WTC11 (cell line): ENCODE data around the gene RAB3B. TPM values are rescaled to one million over a fixed set of nuclear protein-coding genes. Genes with fewer than 3 reads are reported as not detected.
A peak's percentile ranks its signal among the peaks of the same experiment; 100 is the strongest.
"Not testable (repeated sequence)": the region's sequence is repeated elsewhere in the genome, so short reads cannot be mapped to it uniquely, and the experiment has no call there.

ENCODE experiments used
- ATAC-seq: fragments of 200-7000 bp; cut with Tn5 transposase; 2 replicates; pipeline ENCODE4 v1.10.0; 2021; ENCODE audit warnings: mild to moderate bottlenecking, moderate library complexity
- CTCF ChIA-PET: fragments of 300-600 bp; sonication (Branson Sonifier 250); formaldehyde crosslinking; loops from one replicate; lab custom pipeline; 2021; ENCODE audit warnings: antibody characterized with exemption; lab: Charles Lee
- POLR2A ChIA-PET: fragments of 350-600 bp; sonication (Branson Sonifier 250); formaldehyde crosslinking; loops from one replicate; lab custom pipeline; 2021; ENCODE audit warnings: antibody characterized with exemption; lab: Charles Lee
- DNase-seq: peaks from one replicate; pipeline ENCODE4 v3.0.0; 2021; ENCODE audit warnings: low spot score
- H3K27ac Mint-ChIP-seq: 2 replicates; pipeline ENCODE4 v1.8.0; 2021; ENCODE audit warnings: mixed read lengths
- H3K27me3 Mint-ChIP-seq: 2 replicates; pipeline ENCODE4 v1.8.0; 2021; ENCODE audit warnings: low read depth, mild to moderate bottlenecking, moderate library complexity, mixed read lengths
- H3K36me3 Mint-ChIP-seq: 2 replicates; pipeline ENCODE4 v1.8.0; 2021; ENCODE audit warnings: mixed read lengths
- H3K4me1 Mint-ChIP-seq: 2 replicates; pipeline ENCODE4 v1.8.0; 2022; ENCODE audit warnings: mixed read lengths
- H3K4me3 Mint-ChIP-seq: 2 replicates; pipeline ENCODE4 v1.8.0; 2021; ENCODE audit warnings: mild to moderate bottlenecking, moderate library complexity, mixed read lengths
- H3K9me3 Mint-ChIP-seq: 2 replicates; pipeline ENCODE4 v1.8.0; 2021; ENCODE audit warnings: mixed read lengths
- ATF2 ChIP-seq: sonication (generic); formaldehyde crosslinking; IDR thresholded peaks from 2 replicates; pipeline ENCODE4 v1.8.1; 2022; ENCODE audit warnings: low read depth, missing genetic modification reagents, borderline replicate concordance
- FOXP1 ChIP-seq: sonication (generic); formaldehyde crosslinking; IDR thresholded peaks from 2 replicates; pipeline ENCODE4 v1.8.0; 2022; ENCODE audit warnings: missing genetic modification reagents, mild to moderate bottlenecking, moderate library complexity, borderline replicate concordance
- OVOL2 ChIP-seq: fragments of 250-450 bp; sonication (Bioruptor Pico); IDR thresholded peaks from 2 replicates; pipeline ENCODE4 v1.9.0; 2021; ENCODE audit warnings: mild to moderate bottlenecking, borderline replicate concordance
- USF1 ChIP-seq: sonication (generic); formaldehyde crosslinking; IDR thresholded peaks from 2 replicates; pipeline ENCODE4 v1.8.0; 2022; ENCODE audit warnings: mild to moderate bottlenecking, missing genetic modification reagents
- ZBTB43 ChIP-seq: sonication (generic); formaldehyde crosslinking; IDR thresholded peaks from 2 replicates; pipeline ENCODE4 v1.8.1; 2023; ENCODE audit warnings: mild to moderate bottlenecking, missing genetic modification reagents
- ZNF219 ChIP-seq: sonication (generic); formaldehyde crosslinking; IDR thresholded peaks from 2 replicates; pipeline ENCODE4 v1.8.0; 2023; ENCODE audit warnings: missing genetic modification reagents, mild to moderate bottlenecking, borderline replicate concordance
- ZNF532 ChIP-seq: fragments of 250-450 bp; sonication (Bioruptor Pico); IDR thresholded peaks from 2 replicates; pipeline ENCODE4 v1.9.0; 2021; ENCODE audit warnings: mild to moderate bottlenecking, borderline replicate concordance
- total RNA-seq: library from RNA; stranded (reverse); gene quantifications from 3 replicates; pipeline ENCODE4 v1.2.3, GENCODE V29; 2021
- TF ChIP-seq, protein P1 (sequence below): fragments of 200-600 bp; IDR thresholded peaks from 2 replicates; pipeline ENCODE4 v1.8.0; 2022; ENCODE audit warnings: antibody characterized with exemption
- TF ChIP-seq, protein P2 (sequence below): fragments of 250-450 bp; sonication (Bioruptor Pico); IDR thresholded peaks from 2 replicates; pipeline ENCODE4 v1.9.0; 2021; ENCODE audit warnings: mild to moderate bottlenecking

The RAB3B gene
- total RNA-seq, 1 experiment from 2014 or later, result 36.9 TPM

DNA sequence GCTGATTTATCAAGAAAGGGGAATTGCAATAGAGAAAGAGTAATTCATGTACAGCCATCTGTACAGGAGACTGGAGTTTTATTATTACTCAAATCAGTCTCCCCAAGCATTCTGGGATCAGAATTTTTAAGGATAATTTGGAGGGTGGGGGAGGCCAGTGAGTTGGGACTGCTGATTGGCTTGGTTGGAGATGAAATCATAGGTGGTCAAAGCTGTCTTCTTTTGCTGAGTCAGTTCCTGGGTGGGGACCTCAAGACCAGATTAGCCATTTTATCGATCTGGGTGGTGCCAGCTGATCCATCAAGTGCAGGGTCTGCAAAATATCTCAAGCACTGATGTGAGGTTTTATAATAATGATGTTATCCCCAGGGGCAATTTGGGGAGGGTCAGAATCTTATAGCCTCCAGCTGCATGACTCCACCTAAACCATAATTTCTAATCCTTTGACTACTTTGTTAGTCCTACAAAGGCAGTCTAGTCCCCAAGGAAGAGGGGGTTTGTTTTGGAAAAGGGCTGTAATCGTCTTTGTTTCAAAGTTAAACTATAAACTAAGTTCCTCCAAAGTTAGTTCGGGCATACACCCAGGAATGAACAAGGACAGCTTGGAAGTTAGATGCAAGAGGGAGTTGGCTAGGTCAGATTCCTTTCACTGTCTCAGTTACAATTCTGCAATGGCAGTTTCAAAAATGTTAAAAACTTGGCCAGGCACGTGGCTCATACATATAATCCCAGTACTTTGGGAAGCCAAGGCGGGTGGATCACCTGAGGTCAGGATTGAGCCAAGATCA, 16.9 kb upstream of the RAB3B start (continued):
- TF ChIP-seq ZNF532 (CRISPR knock-in tag) (no peak), ATF2 (CRISPR knock-in tag) (no peak), ZBTB43 (no peak), FOXP1 (CRISPR knock-in tag) (no peak), OVOL2 (CRISPR knock-in tag) (no peak)

DNA sequence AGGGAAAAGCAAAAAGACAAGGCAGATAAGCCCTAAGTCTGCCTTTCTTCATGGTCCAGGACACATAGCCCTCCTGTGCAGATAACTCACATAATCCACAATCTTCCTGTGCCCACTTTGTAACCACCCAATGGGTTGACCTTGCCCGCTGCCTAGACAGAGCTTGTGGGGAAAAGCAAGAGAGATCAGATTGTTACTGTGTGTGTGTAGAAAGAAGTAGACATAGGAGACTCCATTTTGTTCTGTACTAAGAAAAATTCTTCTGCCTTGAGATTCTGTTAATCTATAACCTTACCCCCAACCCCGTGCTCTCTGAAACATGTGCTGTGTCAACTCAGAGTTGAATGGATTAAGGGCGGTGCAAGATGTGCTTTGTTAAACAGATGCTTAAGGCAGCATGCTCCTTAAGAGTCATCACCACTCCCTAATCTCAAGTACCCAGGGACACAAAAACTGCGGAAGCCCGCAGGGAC, 15.6 kb upstream of the RAB3B start:
- Mint-ChIP-seq H3K4me1 (peaks cover 23% of the 10 kb centered on the region), H3K27ac (peak overlapping the region; percentile 57)
- H3K9me3 Mint-ChIP-seq, H3K36me3 Mint-ChIP-seq, H3K4me3 Mint-ChIP-seq, CTCF ChIA-PET, H3K27me3 Mint-ChIP-seq, POLR2A ChIA-PET, DNase-seq: not testable (repeated sequence)
- ATAC-seq, result peak; percentile 29; the same call in 1 of the 2 replicates

GRCh38 chr1:52005548-52005947, 15.0 kb upstream of the RAB3B start:
- not testable (repeated sequence) for H3K27me3 Mint-ChIP-seq
- 0 out of 2 replicates have a peak overlapping the region, but pooled peaks have one; percentile 57 for H3K27ac Mint-ChIP-seq

GRCh38 chr1:52003877-52004276, 13.4 kb upstream of the RAB3B start:
- no peaks in the 10 kb centered on the region for H3K36me3 Mint-ChIP-seq
- no peaks in the 10 kb centered on the region; the same call in 1 of the 2 replicates for H3K27me3 Mint-ChIP-seq
- no peak for DNase-seq
- H3K4me3 Mint-ChIP-seq, result no peak overlapping the region
- ChIA-PET CTCF (no interaction called here), POLR2A (no interaction called here)
- no peaks in the 10 kb centered on the region for H3K9me3 Mint-ChIP-seq
- no peak for ATAC-seq
- H3K27ac Mint-ChIP-seq, result no peak overlapping the region
- H3K4me1 Mint-ChIP-seq, result peaks cover 23% of the 10 kb centered on the region
- TF ChIP-seq USF1 (CRISPR knock-in tag) (no peak), ZNF219 (CRISPR knock-in tag) (no peak), ATF2 (CRISPR knock-in tag) (no peak)
- TF ChIP-seq, protein P1, sequence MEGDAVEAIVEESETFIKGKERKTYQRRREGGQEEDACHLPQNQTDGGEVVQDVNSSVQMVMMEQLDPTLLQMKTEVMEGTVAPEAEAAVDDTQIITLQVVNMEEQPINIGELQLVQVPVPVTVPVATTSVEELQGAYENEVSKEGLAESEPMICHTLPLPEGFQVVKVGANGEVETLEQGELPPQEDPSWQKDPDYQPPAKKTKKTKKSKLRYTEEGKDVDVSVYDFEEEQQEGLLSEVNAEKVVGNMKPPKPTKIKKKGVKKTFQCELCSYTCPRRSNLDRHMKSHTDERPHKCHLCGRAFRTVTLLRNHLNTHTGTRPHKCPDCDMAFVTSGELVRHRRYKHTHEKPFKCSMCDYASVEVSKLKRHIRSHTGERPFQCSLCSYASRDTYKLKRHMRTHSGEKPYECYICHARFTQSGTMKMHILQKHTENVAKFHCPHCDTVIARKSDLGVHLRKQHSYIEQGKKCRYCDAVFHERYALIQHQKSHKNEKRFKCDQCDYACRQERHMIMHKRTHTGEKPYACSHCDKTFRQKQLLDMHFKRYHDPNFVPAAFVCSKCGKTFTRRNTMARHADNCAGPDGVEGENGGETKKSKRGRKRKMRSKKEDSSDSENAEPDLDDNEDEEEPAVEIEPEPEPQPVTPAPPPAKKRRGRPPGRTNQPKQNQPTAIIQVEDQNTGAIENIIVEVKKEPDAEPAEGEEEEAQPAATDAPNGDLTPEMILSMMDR, result no peak
- TF ChIP-seq, protein P2, sequence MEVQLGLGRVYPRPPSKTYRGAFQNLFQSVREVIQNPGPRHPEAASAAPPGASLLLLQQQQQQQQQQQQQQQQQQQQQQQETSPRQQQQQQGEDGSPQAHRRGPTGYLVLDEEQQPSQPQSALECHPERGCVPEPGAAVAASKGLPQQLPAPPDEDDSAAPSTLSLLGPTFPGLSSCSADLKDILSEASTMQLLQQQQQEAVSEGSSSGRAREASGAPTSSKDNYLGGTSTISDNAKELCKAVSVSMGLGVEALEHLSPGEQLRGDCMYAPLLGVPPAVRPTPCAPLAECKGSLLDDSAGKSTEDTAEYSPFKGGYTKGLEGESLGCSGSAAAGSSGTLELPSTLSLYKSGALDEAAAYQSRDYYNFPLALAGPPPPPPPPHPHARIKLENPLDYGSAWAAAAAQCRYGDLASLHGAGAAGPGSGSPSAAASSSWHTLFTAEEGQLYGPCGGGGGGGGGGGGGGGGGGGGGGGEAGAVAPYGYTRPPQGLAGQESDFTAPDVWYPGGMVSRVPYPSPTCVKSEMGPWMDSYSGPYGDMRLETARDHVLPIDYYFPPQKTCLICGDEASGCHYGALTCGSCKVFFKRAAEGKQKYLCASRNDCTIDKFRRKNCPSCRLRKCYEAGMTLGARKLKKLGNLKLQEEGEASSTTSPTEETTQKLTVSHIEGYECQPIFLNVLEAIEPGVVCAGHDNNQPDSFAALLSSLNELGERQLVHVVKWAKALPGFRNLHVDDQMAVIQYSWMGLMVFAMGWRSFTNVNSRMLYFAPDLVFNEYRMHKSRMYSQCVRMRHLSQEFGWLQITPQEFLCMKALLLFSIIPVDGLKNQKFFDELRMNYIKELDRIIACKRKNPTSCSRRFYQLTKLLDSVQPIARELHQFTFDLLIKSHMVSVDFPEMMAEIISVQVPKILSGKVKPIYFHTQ, result no peak

More at GRCh38 chr1:52005548-52005947, 15.0 kb upstream of the RAB3B start:
- not testable (repeated sequence) for H3K9me3 Mint-ChIP-seq, H3K4me3 Mint-ChIP-seq, ATAC-seq, DNase-seq, H3K36me3 Mint-ChIP-seq
- peaks cover 23% of the 10 kb centered on the region for H3K4me1 Mint-ChIP-seq
- POLR2A ChIA-PET, result interaction anchor here (0.9 kb wide), 1 partner anchor 16 kb away, joined by 4 read pairs; no protein-coding TSS in a partner anchor
- CTCF ChIA-PET, result interaction anchor here (0.6 kb wide), 1 partner anchor 223 kb away, joined by 3 read pairs; no protein-coding TSS in a partner anchor
